SK-N-SH treated with all-trans-retinoic acid at 6 μM for 48 hours (cell line): ENCODE results near the gene NLGN3.

ENCODE experiments used
- ARNTL ChIP-seq: fragments of 450-650 bp; formaldehyde crosslinking; IDR thresholded peaks from 2 replicates; pipeline ENCODE4 v1.5.0; 2020; ENCODE audit warnings: low read depth, mild to moderate bottlenecking, moderate library complexity, borderline replicate concordance
- ISL1 ChIP-seq: fragments of 250-450 bp; sonication (Bioruptor Pico); IDR thresholded peaks from 2 replicates; pipeline ENCODE4 v2.1.2; 2022; ENCODE audit warnings: mild to moderate bottlenecking, moderate library complexity
- ZC3H10 ChIP-seq: fragments of 250-450 bp; sonication (Bioruptor Pico); IDR thresholded peaks from 2 replicates; pipeline ENCODE4 v1.5.1; 2021; ENCODE audit warnings: mild to moderate bottlenecking, moderate library complexity
- ZFP30 ChIP-seq: fragments of 450-650 bp; formaldehyde crosslinking; IDR thresholded peaks from 2 replicates; pipeline ENCODE4 v1.5.0; 2022; ENCODE audit warnings: mild to moderate bottlenecking, moderate library complexity
- ZNF70 ChIP-seq: fragments of 450-650 bp; formaldehyde crosslinking; IDR thresholded peaks from 2 replicates; pipeline ENCODE4 v1.5.0; 2020; ENCODE audit warnings: mild to moderate bottlenecking, moderate library complexity
- TF ChIP-seq, protein P1 (sequence below): fragments of 250-450 bp; sonication (Bioruptor Pico); IDR thresholded peaks from 2 replicates; pipeline ENCODE4 v1.8.0; 2020; ENCODE audit warnings: mild to moderate bottlenecking, moderate library complexity, borderline replicate concordance

DNA sequence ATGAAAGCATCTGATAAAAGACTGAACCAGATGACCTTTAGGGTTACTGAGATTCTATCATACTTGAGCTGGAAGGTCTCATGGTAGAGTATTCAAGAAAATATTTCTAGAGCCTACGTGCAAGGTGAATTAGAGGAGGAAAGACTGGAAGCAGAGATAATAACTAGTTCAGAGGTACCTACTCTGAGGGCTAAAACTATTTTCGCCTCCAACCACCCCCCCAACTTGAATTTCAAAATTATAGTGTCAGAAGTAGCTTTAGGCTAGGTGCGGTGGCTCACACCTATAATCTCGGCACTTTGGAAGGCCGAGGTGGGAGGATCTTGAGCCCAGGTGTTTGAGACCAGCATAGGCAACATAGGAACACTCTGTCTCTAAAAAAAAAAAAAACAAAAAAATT is 30.9 kb downstream of the NLGN3 start:
- TF ChIP-seq ARNTL (CRISPR knock-in tag) (no peak), ISL1 (CRISPR knock-in tag) (no peak), ZNF70 (CRISPR knock-in tag) (no peak), ZFP30 (CRISPR knock-in tag) (no peak), ZC3H10 (CRISPR knock-in tag) (no peak)
- TF ChIP-seq, protein P1, sequence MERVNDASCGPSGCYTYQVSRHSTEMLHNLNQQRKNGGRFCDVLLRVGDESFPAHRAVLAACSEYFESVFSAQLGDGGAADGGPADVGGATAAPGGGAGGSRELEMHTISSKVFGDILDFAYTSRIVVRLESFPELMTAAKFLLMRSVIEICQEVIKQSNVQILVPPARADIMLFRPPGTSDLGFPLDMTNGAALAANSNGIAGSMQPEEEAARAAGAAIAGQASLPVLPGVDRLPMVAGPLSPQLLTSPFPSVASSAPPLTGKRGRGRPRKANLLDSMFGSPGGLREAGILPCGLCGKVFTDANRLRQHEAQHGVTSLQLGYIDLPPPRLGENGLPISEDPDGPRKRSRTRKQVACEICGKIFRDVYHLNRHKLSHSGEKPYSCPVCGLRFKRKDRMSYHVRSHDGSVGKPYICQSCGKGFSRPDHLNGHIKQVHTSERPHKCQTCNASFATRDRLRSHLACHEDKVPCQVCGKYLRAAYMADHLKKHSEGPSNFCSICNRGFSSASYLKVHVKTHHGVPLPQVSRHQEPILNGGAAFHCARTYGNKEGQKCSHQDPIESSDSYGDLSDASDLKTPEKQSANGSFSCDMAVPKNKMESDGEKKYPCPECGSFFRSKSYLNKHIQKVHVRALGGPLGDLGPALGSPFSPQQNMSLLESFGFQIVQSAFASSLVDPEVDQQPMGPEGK = no peak
